GM21619 (cell line): ENCODE data around the gene POLR2F.
"Not testable (repeated sequence)": the region's sequence is repeated elsewhere in the genome, so short reads cannot be mapped to it uniquely, and the experiment has no call there.

Experiments
- ATAC-seq: cut with Tn5 transposase; IDR thresholded peaks from one replicate; pipeline ENCODE4 v1.9.1; 2021; ENCODE audit not compliant: unreplicated experiment

POLR2F gene

DNA sequence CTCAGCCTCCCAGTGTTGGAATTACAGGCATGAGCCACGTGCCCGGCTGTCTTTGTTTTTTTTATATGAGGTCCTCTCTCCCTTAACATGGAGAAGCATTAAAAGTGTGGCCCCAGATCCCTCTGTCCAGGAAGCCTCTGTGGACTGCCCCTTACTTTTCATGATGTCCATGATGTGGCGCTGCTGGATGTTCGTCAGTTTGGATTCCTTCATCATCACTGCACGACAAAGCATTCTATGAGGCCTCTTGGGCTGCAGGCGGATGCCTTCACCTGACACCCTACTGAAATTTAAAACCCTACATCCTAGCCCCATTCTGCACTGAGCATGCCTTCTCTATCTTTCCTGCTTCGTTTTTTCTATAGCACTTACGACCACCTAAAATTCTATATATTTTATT, 2.2 kb upstream of the POLR2F start:
- ATAC-seq, result no peak

DNA sequence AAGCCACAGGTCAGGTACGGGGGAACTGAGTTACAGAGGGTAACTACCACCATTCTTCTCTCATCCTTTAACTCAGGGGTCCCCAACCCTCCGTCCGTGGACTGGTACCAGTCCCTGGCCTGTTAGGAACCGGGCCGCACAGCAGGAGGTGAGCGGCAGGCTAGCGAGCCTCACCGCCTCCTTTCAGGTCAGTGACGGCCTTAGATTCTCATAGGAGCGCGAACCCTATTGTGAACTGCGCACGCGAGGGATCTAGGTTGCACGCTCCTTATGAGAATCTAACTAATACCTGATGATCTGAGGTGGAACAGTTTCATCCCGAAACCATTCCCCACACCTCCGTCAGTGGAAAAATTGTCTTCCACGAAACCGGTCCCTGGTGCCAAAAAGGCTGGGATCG, 870 bp upstream of the POLR2F start:
- ATAC-seq, result not testable (repeated sequence)

DNA sequence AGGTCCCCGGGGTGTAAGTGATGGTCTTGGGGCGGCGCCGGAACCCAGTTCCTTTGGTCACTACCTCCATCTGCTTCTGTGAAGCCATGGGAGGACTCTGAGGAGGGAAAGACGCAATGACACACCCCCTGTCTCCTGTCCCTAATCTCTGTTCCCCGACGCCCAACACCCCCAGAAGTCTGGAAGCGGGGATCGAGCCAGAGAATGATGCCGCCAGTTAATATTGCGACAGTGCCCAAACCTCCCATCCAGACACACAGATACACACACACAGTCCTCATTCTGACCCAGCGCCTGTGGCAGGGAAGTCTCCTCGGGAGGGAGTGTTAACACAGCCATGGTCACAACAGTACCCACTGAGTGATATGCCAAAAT, 450 bp upstream of the POLR2F start:
- no peak for ATAC-seq

DNA sequence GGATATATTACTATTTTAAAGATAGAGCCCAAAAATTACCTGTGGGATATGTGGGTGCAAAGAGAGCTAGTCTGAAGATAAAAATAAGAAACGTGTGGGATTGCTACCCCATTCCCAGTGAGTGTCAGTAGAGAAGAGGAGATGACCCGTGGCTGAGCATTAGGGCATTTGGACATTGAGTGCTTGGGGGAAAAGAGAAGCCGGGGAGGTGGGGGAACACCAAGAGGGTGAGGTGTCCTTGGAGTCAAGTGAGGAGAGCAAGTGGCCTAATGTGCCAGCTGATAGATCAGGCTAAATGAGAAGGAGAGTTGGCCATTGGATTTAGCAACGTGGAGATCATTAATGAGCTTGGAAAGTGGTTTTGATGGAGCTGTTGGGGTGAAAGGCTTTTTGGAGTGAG, 1.2 kb downstream of the POLR2F start:
- ATAC-seq, result no peak

DNA sequence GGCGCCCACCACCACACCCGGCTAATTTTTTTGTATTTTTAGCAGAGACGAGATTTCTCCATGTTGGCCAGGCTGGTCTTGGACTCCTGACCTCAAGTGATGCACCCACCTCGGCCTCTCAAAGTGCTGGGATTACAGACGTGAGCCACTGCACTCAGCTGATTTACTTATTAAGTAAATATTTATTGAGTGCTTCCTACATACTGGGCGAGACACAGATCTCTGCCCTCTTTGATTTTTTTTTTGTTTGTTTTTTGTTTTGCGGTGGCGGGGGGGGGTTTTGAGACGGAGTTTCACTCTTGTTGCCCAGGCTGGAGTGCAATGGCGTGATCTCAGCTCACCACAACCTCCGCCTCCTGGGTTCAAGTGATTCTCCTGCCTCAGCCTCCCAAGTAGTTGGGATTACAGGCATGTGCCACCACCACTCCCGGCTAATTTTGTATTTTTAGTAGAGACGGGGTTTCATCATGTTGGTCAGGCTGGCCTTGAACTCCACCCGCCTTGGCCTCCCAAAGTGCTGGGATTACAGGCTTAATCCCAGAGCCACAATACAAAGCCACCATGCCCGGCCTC, 2.4 kb downstream of the POLR2F start:
- not testable (repeated sequence) for ATAC-seq

DNA sequence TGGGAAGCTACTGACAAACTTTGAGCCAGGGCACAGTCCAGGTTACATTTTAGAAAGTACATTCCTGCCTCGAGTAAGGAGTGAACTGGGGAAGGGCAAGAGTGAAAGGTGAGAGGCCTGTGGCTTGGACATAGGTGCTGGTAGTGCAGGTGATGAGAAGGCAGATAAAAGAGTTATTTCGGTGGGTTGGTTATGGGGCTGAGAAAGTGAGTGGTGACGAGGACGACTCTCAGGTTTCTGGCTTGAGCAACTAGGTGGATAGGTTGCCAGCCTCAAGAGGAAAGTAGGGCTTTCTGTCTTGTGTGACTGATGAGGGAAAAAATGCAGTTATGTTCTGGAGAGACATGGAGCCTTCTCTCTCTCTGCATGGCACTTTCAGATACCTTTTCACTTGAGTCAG, 3.7 kb downstream of the POLR2F start:
- ATAC-seq, result no peak

DNA sequence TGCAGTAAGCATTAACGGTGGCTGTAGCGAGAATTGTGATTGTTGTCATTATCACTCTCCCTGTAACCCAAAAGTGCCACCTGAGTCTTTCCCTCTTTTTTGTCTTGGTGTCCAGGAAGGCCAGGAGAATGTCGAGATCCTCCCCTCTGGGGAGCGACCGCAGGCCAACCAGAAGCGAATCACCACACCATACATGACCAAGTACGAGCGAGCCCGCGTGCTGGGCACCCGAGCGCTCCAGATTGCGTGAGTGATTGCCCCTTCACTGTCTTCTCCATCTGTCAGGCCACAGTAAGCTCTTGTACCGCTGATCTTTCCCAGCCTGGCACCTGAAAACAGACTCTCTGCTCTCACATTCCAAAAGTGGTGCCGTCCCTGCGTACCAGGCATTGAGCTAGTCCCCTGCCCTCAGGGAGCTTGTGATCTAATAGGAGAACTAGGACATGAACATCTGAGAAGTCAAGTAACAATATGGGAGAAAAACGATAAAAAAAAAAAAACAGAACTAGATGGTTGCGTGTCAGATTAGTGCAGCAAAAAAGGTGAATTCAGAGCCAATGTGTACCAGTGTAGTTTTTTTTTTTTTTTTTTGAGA, 5.8 kb downstream of the POLR2F start:
- no peak for ATAC-seq

DNA sequence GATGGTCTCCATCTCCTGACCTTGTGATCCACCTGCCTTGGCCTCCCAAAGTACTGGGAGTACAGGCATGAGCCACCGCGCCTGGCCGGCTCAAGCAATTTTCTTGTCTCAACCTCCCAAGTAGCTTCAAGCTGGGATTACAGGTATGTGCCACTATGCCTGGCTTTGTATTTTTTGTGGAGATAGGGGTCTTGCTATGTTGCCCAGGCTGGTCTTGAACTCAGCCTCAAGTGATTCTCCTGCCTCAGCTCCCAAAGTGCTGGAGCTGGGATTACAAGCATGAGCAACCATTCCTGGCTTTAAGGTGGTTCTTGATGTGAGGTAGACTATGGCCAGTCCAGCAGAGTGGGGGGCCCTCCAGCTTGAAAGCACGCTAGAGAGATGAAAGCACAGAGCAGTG, 7.6 kb downstream of the POLR2F start:
- ATAC-seq, result no peak

DNA sequence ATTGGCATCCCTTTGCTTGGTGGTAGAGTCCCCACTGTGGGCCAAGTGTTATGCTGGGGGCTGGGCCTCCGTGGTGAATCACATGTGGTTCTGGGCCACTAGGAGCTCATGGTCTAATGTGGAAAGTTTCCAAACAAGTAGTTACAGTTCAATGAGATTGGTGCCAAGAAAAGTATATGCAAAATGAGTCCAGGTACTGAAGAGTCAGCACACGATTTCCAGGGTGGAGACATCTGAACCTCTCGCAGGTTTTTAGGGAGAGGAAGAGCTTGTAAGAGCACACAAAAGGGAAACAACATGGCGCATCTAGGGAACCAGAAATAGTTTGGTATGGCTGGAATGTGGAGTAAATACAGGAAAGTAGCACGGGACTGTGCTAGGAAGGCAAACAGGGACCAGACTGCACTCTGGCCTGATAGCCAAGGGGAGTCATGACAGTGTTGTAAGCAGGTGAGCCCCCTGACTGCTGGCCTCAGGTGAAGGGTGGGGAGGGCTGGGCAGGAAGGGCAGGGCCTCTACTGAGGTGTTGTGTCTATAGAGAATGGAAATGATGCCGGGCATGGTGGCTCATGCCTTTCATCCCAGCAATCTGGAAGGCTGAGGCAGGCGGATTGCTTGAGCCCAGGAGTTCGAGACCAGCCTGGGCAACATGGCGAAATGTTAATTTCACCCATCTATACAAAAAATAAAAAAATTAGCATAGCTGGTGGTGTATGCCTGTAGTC, 12.6 kb downstream of the POLR2F start:
- ATAC-seq, result no peak

DNA sequence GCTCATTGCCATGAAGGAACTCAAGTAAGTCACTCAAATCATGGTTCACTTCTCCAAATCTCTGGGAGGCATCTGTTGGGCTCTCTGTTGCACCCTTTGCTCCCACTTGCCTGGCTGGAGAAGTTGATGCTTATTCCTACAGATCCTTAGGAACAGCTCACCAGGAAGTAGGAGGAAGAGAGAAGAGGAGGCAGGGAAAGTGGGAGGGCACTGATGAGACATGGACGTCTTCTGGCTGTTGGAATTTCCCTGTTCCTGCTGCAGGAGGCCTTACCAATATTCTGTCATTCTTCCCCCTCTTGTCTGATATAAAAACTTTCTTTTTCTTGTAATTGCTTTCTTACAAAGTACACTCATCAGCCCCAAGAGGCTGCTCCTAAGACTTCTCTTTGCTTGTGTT, 13.6 kb downstream of the POLR2F start:
- no peak for ATAC-seq

DNA sequence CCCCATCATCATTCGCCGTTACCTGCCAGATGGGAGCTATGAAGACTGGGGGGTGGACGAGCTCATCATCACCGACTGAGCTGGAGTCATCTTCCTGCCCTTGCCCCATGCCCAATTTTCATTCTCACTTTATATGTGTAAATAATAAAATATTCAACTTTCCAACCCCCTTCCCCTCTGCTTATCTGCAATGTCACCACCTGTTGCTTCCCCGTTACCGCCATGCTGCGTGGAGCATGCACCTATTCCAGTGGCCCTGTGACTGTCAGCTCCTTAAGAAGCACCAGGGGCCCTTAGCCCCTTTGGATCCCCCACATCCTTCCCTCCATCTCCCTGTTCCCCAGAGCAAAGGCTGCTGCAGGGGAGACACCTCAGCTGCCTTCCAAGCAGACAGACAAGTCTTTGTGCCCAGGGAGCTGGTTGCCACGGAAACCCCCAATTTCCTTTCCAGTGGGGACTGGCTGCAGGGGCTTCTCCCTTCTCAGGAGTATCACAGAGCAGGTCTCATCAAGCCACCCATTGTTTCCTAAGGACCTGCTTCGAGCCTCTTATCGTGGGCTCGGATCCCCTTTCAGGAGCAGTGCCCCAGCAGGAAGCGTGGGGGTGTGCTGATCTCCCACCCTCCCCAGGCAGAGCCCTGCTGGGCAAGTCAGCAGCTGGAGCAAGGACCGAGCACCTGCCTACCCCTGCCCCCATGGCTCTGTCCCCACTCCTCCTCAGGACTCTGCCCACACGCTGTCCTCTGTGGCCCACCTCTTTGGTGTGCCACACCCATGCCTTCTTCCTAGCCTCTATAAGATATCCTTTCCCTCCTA, 14.3 kb downstream of the POLR2F start:
- no peak for ATAC-seq

DNA sequence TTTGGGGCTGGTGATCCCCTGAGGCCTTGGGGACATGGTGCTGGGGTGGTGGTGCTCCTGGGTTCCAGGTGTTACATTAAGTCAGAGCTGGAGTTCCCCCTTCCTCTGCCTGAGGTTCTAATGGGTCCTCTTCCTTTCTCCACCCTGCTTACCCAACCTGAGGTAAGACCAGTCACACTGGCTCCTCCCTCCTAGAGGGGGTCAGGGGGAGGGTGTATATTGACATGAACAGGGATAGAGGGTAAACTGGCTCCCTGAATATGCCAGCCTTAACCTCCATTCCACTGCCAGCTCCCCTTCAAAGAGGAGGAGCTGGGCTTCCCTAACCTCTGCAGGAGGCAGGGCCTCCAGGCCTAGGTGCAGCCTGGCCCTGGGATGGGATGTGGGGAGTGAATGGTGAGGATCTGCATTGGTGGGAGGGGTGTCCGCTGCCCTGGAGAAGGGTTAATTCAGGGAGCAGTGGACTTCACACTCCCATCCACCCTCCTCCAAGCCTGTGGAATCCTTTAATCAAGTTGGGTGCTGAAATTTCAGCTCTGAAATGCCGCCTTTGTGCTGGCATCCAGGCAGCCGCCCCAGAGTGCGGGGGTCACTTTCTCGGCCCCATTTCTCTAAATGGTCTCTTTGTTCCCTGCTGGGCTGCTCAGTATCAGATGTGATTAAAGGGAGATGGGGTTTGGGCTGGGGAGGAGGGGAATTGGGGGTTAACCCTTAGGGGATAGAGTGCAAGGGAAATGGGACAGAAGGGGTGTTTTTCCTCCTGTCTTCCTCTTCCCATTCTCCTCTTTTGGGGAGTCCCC, 15.2 kb downstream of the POLR2F start:
- ATAC-seq, result no peak

DNA sequence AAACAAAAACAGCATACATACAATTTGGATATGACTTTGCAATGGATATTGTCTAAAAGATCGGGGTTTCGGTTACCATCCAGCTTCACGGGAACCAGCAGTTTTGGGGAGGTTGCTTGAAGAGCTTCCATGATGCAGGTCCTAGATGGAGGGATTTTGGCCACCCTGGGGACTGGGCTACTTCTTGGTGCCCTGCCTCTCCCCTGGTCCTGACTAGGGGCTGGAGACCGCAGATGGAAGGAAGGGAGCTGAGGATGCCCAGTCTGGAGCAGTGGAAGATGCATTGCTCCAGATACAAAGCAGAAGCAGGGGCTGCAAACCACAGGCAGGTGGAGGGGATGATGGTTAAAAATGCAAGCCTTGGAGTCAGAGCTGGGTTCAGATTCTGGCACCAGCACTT, 17.4 kb downstream of the POLR2F start:
- no peak for ATAC-seq

DNA sequence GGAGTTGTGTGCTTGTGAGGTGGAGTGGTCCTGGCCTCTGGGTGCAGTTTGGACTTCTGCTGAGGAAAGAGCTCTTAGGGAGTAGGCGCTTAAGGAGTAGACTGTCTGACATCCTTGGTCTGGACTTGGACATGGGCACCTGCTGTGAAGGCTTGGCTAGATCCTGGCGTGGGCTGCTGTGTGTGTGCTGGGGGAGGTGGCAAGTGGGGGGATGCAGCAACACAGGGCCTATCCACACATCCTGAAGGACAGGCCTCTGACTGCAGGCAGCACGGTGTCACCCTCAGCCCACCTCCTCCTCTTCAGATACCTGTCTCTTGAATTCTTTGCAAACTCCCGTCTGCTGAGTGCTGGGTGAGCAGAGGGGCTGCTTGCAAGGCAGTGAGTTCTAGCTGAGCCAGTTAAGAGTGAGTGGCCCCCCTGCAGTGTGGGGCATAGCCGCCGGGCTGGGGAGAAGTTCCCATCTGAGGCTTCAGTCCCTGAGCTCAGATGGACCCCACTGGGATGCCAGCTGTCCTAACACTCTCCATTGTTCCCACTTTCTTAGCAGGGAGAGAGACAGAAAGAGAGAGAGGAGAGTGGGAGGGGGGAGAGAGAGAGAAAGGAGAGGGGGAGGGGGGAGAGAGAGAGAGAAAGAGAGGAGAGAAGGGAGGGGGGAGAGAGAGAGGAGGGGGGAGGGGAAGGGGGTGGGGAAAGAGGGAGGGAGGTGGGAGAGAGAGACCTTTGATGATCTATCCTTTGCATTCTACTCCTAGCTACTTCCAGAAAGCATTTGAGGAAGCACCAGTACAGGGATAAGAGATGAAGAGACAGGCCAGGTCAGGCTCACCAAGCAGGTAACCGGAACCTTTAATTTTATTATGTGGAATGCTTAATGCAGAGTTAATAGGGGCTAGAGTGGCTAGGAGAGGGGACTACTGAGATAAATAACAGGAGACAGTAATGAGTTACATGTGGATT, 18.3 kb downstream of the POLR2F start:
- no peak for ATAC-seq

DNA sequence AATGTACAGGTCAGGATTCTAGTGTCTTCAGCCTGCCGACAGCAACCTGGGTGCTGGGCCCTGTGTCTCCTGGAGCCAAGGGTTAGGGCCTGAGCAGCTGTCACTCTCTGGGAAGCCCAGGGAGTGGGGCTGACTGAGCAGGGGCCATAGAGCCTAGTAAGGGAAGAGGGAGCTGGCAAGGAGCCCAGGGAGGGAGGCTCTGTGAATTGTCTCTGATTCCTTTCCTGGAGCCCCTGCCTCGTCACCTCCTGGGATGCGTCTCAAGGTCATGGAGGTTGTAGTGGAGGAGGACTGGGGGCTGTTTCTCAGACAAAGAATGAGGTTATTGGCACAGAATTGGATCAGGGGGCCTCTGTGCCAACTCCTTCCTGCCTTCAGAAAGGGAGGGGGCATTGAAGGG, 19.0 kb downstream of the POLR2F start:
- ATAC-seq, result no peak

DNA sequence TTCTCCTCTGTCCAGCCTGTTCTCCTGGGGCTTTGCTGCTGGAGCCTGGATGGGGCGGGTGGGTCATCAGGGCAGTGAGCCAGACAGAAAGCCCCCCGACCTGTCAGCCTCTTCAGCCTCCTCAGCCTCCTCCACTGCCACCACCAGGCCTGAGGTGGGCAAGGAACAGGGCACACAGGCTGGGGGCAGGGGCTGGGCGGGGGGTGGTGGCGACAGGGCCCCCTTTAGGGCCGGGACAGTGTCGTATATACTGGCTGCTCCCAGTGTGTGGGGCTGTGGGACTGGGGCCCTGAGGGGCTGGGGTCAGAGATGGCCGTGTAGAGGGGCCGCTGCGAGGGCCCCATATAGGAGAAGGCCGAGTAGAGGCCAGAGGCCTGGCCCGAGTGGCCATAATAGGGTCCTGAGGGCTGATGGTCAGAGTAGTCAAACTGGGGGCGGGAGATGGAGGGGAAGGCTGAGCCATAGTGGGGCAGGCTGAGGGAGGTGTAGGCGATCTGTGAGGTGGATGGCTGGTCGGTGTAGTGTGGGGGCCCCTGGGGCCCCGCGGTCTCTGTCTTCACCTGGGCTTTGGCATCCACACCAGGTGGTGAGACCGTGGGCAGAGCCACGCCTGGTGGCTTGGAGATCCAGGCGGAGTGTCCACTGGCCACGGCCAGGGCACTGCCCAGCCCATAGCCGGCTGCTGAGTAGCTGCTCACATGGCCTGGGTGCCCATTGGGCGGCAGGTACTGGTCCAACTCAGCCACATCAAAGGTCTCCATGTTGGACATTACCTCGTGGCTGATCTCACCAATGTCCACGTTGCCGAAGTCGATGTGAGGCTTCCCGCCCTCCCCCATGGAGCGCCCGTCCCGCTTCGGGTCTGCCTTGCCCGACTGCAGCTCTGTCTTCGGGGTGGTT, 20.0 kb downstream of the POLR2F start:
- ATAC-seq, result no peak

DNA sequence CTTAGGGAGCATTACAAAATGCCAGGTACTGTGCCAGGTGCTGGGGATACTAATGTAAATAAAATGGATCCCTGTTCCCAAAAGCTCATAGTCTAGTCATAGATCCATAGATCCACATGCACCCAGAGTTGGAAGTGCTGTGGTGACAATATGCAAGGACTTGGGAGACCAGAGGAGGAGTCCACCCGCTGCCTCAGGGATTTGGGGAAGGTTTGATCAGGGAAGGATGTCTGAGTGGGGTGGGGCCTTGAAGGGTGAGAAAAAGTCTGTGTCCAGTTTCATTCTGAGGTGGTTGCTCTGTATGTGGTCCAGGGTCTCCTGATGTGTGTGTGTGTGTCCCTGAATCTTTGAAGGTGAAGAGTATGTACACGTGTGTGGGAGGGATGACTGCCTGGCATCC, 21.7 kb downstream of the POLR2F start:
- no peak for ATAC-seq

DNA sequence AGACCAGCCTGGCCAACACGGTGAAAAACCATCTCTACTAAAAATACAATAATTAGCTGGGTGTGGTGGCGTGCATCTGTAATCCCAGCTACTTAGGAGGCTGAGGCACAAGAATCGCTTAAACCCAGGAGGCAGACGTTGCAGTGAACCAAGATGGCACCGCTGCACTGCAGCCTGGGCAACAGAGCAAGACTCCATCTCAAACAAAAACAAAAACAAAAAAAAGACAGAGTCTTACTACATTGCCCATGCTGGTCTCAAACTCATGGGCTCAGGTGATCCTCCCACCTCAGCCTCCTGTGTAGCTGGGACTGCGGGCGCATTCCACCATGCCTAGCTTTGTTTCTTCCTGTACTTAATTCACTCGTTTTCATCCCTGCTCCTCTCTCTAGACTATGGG, 22.5 kb downstream of the POLR2F start:
- ATAC-seq, result not testable (repeated sequence)

DNA sequence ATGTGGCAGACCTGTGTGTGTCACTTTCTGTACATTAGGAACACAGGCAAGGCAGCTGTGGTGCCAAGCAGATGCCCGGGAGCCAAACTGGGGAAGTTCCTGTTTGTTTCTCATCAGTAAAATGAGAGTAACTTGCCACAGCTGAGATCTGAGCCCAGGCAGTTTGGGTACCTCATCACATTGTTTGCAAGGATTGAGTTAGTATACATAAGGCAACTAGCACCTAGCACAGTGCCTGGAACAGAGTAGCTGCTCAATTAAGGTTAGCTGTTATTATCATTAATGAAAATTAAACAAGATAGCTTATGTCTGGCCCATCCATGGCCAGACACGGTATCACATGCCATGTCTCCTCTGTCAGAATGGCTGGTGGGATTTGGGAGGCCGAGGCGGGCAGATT, 23.0 kb downstream of the POLR2F start:
- ATAC-seq, result no peak
